ENCODE results near the gene GNG12.

The GNG12 gene

DNA sequence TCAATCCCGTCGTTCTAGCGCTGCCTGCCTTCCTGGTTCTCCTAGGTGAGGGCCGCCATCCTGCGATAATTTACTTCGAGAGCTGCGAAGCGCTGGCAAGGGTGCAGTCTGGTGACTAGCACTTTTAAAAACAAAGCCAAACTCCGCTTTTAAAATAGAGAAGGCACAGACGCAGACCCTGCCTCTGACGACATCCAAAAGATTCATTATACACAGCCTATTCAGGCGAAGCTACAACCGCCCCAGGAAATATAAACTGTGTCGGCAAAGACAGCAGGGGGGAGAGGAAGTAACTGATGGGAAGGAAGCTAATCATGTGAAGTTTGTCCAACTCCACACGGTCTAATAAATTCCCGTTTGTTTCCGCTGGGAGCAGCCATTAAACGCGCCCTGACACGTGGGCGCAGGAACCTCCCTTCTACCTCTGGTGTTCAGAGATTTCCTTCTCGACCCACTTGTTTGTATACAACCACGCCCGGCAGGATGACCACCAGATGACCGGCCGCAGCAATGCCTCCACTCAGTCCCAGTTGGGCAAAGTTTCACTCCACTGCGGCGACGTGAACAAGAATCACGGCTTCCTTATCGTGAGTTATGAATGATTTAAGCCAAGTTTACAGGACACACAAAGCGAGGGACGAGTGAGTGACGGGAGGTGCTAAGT lies 1.3 kb downstream of the GNG12 start:
- H3K4me3 Mint-ChIP-seq: peak overlapping the region; percentile 75
- DNase-seq (no peak), ATAC-seq (no peak)
- no peak overlapping the region for H3K27ac Mint-ChIP-seq
- no peaks in the 10 kb centered on the region for H3K36me3 Mint-ChIP-seq (ENCODE audit: low read depth)
- H3K27me3 Mint-ChIP-seq: peaks cover 56% of the 10 kb centered on the region
- no peaks in the 10 kb centered on the region for H3K9me3 Mint-ChIP-seq
- peaks cover 21% of the 10 kb centered on the region for H3K4me1 Mint-ChIP-seq

DNA sequence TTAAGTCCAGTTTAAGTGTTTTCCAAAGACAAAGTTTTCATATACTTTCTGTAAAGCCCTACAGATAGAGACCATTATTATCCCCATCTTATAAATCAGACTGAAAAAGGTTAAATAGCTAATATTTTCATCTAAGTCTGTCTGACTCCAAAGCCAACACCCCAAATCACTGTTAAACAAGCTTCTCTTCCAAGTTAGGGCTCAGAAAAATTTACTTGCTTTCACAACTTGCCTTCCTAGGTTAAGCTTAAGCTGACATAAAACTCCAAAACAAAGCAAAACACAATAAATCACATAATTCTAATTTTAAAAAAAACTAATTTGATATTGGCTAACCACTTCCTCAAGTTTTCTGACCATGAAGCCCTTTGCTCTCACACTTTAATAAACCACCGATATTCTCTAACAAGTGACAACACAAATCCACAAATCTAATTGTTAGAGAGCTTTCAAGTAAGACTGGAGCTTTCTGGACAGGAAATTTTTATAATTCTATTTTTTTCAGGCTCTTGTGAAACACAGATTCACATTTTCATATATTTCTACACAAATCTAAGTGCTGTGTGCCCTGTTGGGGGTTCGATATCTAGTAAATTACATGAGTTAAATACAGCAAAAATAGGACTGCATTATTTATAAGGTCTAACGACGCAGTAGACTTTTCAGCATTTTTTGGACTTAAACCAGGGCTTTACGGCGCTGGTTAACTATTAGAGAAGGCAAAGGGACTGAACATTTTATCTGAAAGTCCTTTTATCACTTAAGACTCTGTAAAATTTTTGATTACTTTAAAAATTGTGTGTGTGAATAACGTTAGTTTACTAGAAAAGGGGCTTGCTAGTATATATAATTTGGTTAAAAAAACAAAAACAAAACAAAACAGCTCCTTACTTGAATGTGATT lies 2.1 kb downstream of the GNG12 start:
- H3K27me3 Mint-ChIP-seq: peaks cover 50% of the 10 kb centered on the region

GRCh38 chr1:67830226-67830625 lies 3.0 kb downstream of the GNG12 start:
- no peak overlapping the region for H3K27ac Mint-ChIP-seq
- ATAC-seq (no peak), DNase-seq (no peak)
- no peaks in the 10 kb centered on the region for H3K36me3 Mint-ChIP-seq (ENCODE audit: low read depth)
- H3K27me3 Mint-ChIP-seq: peaks cover 42% of the 10 kb centered on the region
- peaks cover 21% of the 10 kb centered on the region for H3K4me1 Mint-ChIP-seq
- no peaks in the 10 kb centered on the region for H3K9me3 Mint-ChIP-seq
- no peak overlapping the region for H3K4me3 Mint-ChIP-seq

More for the DNA sequence above, 2.1 kb downstream of the GNG12 start:
- DNase-seq (no peak), ATAC-seq (no peak)
- Mint-ChIP-seq H3K36me3 (ENCODE audit: low read depth) (no peaks in the 10 kb centered on the region), H3K27ac (no peak overlapping the region), H3K4me1 (peaks cover 21% of the 10 kb centered on the region), H3K4me3 (no peak overlapping the region), H3K9me3 (no peaks in the 10 kb centered on the region)

- no peak for ATAC-seq
- no peak for DNase-seq
- Mint-ChIP-seq H3K36me3 (ENCODE audit: low read depth) (no peaks in the 10 kb centered on the region), H3K27me3 (peaks cover 33% of the 10 kb centered on the region), H3K9me3 (no peaks in the 10 kb centered on the region), H3K4me3 (no peak overlapping the region), H3K4me1 (peaks cover 9% of the 10 kb centered on the region), H3K27ac (no peak overlapping the region)
These were observed 5.6 kb downstream of the GNG12 start for GRCh38 chr1:67827688-67828087.

DNA sequence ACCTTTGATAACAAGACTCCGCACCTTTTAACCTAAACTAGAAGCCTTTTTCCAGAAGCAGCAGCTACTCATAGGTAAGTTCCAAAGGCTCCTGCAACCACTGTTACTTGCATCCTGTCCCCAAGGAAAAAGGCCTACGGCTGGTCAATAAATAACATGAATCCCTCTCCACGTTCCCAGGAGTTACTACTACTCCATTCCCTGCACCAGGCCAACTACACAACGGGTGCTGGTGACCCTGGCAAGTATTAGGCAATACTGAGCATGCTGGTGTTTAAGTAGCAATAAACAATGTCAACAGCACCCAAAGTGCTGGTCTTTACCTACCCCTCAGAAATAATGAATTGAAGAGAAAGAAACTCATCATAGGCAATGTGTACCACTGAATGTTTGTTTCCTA lies 7.7 kb downstream of the GNG12 start:
- Mint-ChIP-seq H3K9me3 (no peaks in the 10 kb centered on the region), H3K27ac (no peak overlapping the region)
- no peak for ATAC-seq

GRCh38 chr1:67824766-67825165 lies 8.5 kb downstream of the GNG12 start:
- Mint-ChIP-seq H3K4me1 (no peaks in the 10 kb centered on the region), H3K36me3 (ENCODE audit: low read depth) (no peaks in the 10 kb centered on the region), H3K9me3 (no peaks in the 10 kb centered on the region), H3K4me3 (no peak overlapping the region), H3K27me3 (peaks cover 6% of the 10 kb centered on the region), H3K27ac (no peak overlapping the region)
- DNase-seq (no peak), ATAC-seq (no peak)

More for the DNA sequence above, 7.7 kb downstream of the GNG12 start:
- no peak overlapping the region for H3K4me3 Mint-ChIP-seq
- H3K36me3 Mint-ChIP-seq (ENCODE audit: low read depth): no peaks in the 10 kb centered on the region
- H3K27me3 Mint-ChIP-seq: peaks cover 12% of the 10 kb centered on the region
- no peaks in the 10 kb centered on the region for H3K4me1 Mint-ChIP-seq
- DNase-seq: no peak

- H3K36me3 Mint-ChIP-seq (ENCODE audit: low read depth): no peaks in the 10 kb centered on the region
- H3K4me1 Mint-ChIP-seq: peaks cover 3% of the 10 kb centered on the region
- no peak for ATAC-seq
- DNase-seq: no peak
- no peak overlapping the region for H3K27ac Mint-ChIP-seq
- H3K9me3 Mint-ChIP-seq: no peaks in the 10 kb centered on the region
- peaks cover 9% of the 10 kb centered on the region for H3K27me3 Mint-ChIP-seq
- no peak overlapping the region for H3K4me3 Mint-ChIP-seq
These were observed 9.7 kb downstream of the GNG12 start for GRCh38 chr1:67823615-67824014.

DNA sequence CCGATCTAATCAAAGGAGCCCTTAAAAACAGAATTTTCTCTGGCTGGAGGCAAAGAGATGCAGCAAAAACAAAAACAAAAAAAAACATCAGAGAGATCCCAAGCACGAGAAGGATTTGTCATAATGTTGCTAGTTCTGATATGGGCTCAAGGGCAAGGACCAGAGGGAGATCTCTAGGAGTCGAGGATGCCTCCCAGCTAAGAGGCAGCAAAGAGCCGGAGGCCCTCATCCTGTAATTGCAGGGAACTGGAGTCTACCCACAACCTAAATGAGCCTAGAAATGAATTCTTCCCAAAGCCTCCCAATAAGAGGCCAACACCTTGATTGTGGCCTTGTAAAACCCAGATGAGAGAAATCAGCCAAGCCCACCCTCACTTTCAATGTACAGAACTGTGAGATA lies 12.0 kb downstream of the GNG12 start:
- no peak for ATAC-seq
- no peak for DNase-seq
- no peaks in the 10 kb centered on the region for H3K9me3 Mint-ChIP-seq
- peaks cover 8% of the 10 kb centered on the region for H3K4me1 Mint-ChIP-seq
- peaks cover 14% of the 10 kb centered on the region for H3K27me3 Mint-ChIP-seq
- H3K4me3 Mint-ChIP-seq: no peak overlapping the region
- no peak overlapping the region for H3K27ac Mint-ChIP-seq
- H3K36me3 Mint-ChIP-seq (ENCODE audit: low read depth): no peaks in the 10 kb centered on the region

GRCh38 chr1:67818725-67819301 lies 14.5 kb downstream of the GNG12 start:
- DNase-seq: no peak
- peak; percentile 36 for ATAC-seq
- Mint-ChIP-seq H3K27ac (no peak overlapping the region), H3K4me1 (peaks cover 8% of the 10 kb centered on the region), H3K9me3 (no peaks in the 10 kb centered on the region), H3K4me3 (no peak overlapping the region), H3K36me3 (ENCODE audit: low read depth) (no peaks in the 10 kb centered on the region), H3K27me3 (peaks cover 14% of the 10 kb centered on the region)

DNA sequence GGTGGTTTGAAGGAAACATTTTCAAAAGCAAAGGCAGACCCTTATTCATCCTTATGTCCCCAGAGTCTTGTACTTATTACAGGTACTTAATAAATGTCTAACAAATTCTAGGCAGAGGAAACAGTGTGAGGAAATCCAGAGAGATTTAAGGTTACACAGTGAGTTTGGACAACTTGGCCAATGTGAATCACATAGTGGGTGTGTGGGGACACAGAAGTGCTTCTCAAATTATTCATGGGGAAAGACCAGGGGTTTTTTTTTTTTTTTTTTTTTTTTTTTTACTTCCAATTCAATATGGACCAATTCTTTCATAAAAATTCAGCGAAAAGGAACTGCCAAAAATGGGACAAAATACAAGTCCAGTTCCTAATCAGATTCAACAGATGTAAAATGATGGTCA lies 15.1 kb downstream of the GNG12 start:
- Mint-ChIP-seq H3K36me3 (ENCODE audit: low read depth) (no peaks in the 10 kb centered on the region), H3K9me3 (no peaks in the 10 kb centered on the region), H3K4me3 (no peak overlapping the region), H3K27ac (no peak overlapping the region), H3K4me1 (peaks cover 8% of the 10 kb centered on the region), H3K27me3 (peaks cover 14% of the 10 kb centered on the region)
- DNase-seq (no peak), ATAC-seq (peak; percentile 52)

DNA sequence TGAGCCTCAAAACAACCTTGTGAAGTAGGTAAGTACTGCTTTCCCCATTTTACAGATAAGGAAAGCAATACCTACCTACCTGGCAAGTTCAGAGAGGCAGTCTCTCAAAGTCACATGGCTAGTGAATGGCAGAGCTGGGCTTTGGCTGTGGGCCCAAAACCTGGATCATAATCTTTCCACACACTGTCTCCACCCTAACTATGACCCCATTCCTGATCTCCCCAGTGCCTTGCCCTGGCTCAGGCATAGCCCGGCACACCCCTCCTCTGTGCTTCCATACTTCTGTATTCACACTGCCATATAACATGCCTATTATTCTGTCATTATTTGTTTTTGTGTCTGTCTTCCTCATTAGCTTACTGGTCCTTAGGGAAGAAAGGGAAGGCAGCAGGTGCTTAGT lies 15.9 kb downstream of the GNG12 start:
- no peak overlapping the region for H3K4me3 Mint-ChIP-seq
- no peaks in the 10 kb centered on the region for H3K9me3 Mint-ChIP-seq
- no peaks in the 10 kb centered on the region for H3K36me3 Mint-ChIP-seq (ENCODE audit: low read depth)
- peaks cover 8% of the 10 kb centered on the region for H3K4me1 Mint-ChIP-seq
- H3K27me3 Mint-ChIP-seq: peaks cover 14% of the 10 kb centered on the region
- DNase-seq (no peak), ATAC-seq (no peak)
- no peak overlapping the region for H3K27ac Mint-ChIP-seq

GRCh38 chr1:67816506-67816905 lies 16.8 kb downstream of the GNG12 start:
- Mint-ChIP-seq H3K4me1 (peaks cover 8% of the 10 kb centered on the region), H3K9me3 (no peaks in the 10 kb centered on the region), H3K27ac (no peak overlapping the region), H3K27me3 (peaks cover 14% of the 10 kb centered on the region), H3K36me3 (ENCODE audit: low read depth) (no peaks in the 10 kb centered on the region), H3K4me3 (no peak overlapping the region)
- DNase-seq (no peak), ATAC-seq (no peak)

DNA sequence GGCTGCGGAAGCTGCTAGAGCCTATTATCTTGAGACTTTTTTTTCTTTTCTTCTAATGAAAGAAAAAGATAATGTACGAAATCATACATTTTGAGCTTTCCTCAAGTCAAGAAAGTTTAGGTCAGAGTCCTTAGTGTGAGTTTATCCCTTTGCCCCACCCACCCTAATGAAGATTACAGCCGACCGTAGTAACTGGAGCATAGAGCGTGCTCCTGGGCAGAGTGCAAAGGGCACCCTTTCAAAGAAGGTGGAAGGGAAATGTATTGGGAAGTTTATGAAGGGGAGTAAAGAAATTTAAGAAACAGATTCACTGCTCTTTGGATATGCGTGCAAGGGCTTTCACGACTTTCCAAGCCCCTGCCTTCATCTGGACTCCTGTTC lies 17.2 kb downstream of the GNG12 start:
- H3K27me3 Mint-ChIP-seq: peaks cover 14% of the 10 kb centered on the region
- no peak overlapping the region for H3K4me3 Mint-ChIP-seq
- H3K4me1 Mint-ChIP-seq: peaks cover 8% of the 10 kb centered on the region

GRCh38 chr1:67815303-67816094 lies 17.8 kb downstream of the GNG12 start:
- Mint-ChIP-seq H3K36me3 (ENCODE audit: low read depth) (no peaks in the 10 kb centered on the region), H3K27me3 (peaks cover 14% of the 10 kb centered on the region)

More for the DNA sequence above, 17.2 kb downstream of the GNG12 start:
- Mint-ChIP-seq H3K36me3 (ENCODE audit: low read depth) (no peaks in the 10 kb centered on the region), H3K27ac (no peak overlapping the region), H3K9me3 (no peaks in the 10 kb centered on the region)
- ATAC-seq: no peak
- DNase-seq: no peak

More at GRCh38 chr1:67815303-67816094, 17.8 kb downstream of the GNG12 start:
- no peak overlapping the region for H3K4me3 Mint-ChIP-seq
- ATAC-seq: no peak
- H3K9me3 Mint-ChIP-seq: no peaks in the 10 kb centered on the region
- H3K4me1 Mint-ChIP-seq: peaks cover 8% of the 10 kb centered on the region
- H3K27ac Mint-ChIP-seq: no peak overlapping the region
- no peak for DNase-seq

Measured in activated naive CD8-positive, alpha-beta T cell treated with anti-CD3 and anti-CD28 coated beads, Interleukin-2, amount 50 U/mL, for 24 hours (primary cell).